Muscle layer of duodenum (tissue), 2 donors: ENCODE data around the gene TARM1.
"Not testable (repeated sequence)": the region's sequence is repeated elsewhere in the genome, so short reads cannot be mapped to it uniquely, and the experiment has no call there.

ENCODE experiments used
- H3K27ac ChIP-seq: one replicate; pipeline ENCODE4 v1.7.0; 2013; ENCODE audit warnings: mild to moderate bottlenecking, low read length
- H3K27me3 ChIP-seq: one replicate; pipeline ENCODE4 v1.7.0; 2013; ENCODE audit warnings: low read depth, mild to moderate bottlenecking, control low read depth, low read length
- H3K36me3 ChIP-seq, 2 donors: one replicate each; pipeline ENCODE4 v1.7.0; 2013; ENCODE audit warnings: low read length in 2 of 2, control low read depth in 1 of 2, mild to moderate bottlenecking in 1 of 2; ENCODE audit not compliant: insufficient read depth in 2 of 2, control insufficient read depth in 1 of 2
- H3K4me1 ChIP-seq, 2 donors: one replicate each; pipeline ENCODE4 v1.7.0; 2013; ENCODE audit warnings: low read length in 2 of 2, mild to moderate bottlenecking in 2 of 2, control low read depth in 1 of 2, moderate library complexity in 1 of 2; ENCODE audit not compliant: insufficient read depth in 2 of 2, control insufficient read depth in 1 of 2
- H3K4me3 ChIP-seq, 2 donors: one replicate each; pipeline ENCODE4 v1.7.0; 2013; ENCODE audit warnings: low read length in 2 of 2, low read depth in 1 of 2, mild to moderate bottlenecking in 1 of 2
- H3K9me3 ChIP-seq, 2 donors: one replicate each; pipeline ENCODE4 v1.7.0; 2013; ENCODE audit warnings: low read length in 2 of 2, control low read depth in 1 of 2, mild to moderate bottlenecking in 1 of 2; ENCODE audit not compliant: control insufficient read depth in 1 of 2
- donor health status: healthy.

The TARM1 gene

GRCh38 chr19:54114340-54115108 lies 33.4 kb upstream of the TARM1 start:
- no peaks in the 10 kb centered on the region for H3K9me3 ChIP-seq
- peaks cover 18 to 29% of the 10 kb centered on the region in 2 donors for H3K36me3 ChIP-seq
- H3K27me3 ChIP-seq, result no peaks in the 10 kb centered on the region
- H3K4me3 ChIP-seq, result peak overlapping the region; percentile 84 to 94
- peaks cover 0 to 24% of the 10 kb centered on the region in 2 donors for H3K4me1 ChIP-seq
- peak overlapping the region; percentile 99 for H3K27ac ChIP-seq

GRCh38 chr19:54109651-54110050 lies 28.5 kb upstream of the TARM1 start:
- Histone ChIP-seq H3K27me3 (no peaks in the 10 kb centered on the region), H3K27ac (no peak overlapping the region), H3K4me3 (no peak overlapping the region), H3K36me3 (peaks cover 25 to 58% of the 10 kb centered on the region in 2 donors), H3K9me3 (no peaks in the 10 kb centered on the region), H3K4me1 (peaks cover 0 to 8% of the 10 kb centered on the region in 2 donors)

GRCh38 chr19:54108496-54108895 lies 27.3 kb upstream of the TARM1 start:
- Histone ChIP-seq H3K36me3 (peaks cover 25 to 58% of the 10 kb centered on the region in 2 donors), H3K27ac (no peak overlapping the region), H3K4me3 (no peak overlapping the region), H3K9me3 (no peaks in the 10 kb centered on the region), H3K27me3 (no peaks in the 10 kb centered on the region), H3K4me1 (peaks cover 1 to 10% of the 10 kb centered on the region in 2 donors)

DNA sequence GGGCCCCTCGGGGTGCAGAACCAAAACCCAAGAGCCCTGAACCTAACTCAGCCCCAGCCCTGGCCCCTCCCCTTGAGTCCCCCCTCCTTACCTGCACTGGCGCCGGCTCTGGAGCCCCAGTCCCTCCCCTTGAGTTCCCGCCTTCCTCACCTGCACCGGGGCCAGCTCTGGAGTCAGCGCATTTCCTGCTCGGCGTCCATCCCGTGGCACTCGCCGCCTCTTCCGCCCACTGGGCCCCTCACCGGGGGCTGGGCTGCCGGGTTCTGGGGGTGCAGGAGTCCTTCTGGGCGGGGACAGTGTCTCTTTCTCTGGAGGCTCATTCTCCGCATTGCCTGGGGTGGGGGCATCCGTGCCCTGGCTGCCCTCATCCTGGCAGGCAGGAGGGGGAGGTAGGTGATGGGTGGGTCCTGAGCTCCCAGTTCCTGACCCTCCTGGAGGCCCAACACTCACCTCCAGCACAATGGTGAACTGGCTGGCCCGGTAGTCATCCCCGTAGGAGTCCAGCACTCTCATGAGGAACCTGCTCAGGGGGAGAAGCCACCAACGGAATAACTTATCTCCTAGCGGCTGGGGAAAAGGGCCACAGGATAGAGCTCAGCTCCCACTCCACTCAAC lies 26.8 kb upstream of the TARM1 start:
- no peaks in the 10 kb centered on the region for H3K27me3 ChIP-seq
- peaks cover 4 to 14% of the 10 kb centered on the region in 2 donors for H3K4me1 ChIP-seq
- peaks cover 20 to 58% of the 10 kb centered on the region in 2 donors for H3K36me3 ChIP-seq

DNA sequence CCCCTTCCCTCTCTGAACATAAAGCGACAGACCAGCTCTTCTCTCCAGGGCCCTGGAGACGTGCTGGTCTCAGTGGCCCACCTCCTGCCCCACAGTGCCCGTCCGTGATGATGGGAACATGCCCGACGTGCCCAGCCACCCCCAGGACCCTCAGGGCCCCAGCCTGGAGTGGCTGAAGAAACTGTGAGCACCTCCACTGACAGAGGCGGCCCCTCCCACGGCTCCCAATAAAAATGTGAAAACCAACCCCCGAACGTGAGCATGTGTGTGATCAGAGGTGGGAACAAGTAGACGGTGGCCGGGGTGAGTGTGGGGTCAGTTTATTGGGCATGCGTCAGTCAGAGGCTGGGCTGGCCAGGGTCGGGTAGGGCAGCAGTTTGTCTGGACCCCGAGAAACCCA lies 25.6 kb upstream of the TARM1 start:
- peaks cover 20 to 58% of the 10 kb centered on the region in 2 donors for H3K36me3 ChIP-seq

More for the DNA sequence above, 26.8 kb upstream of the TARM1 start:
- no peak overlapping the region for H3K4me3 ChIP-seq
- H3K9me3 ChIP-seq, result no peaks in the 10 kb centered on the region
- H3K27ac ChIP-seq, result no peak overlapping the region

GRCh38 chr19:54105796-54106195 lies 24.6 kb upstream of the TARM1 start:
- Histone ChIP-seq H3K4me3 (no peak overlapping the region), H3K27ac (no peak overlapping the region), H3K36me3 (peaks cover 18 to 54% of the 10 kb centered on the region in 2 donors), H3K9me3 (no peaks in the 10 kb centered on the region), H3K4me1 (peaks cover 4 to 14% of the 10 kb centered on the region in 2 donors), H3K27me3 (no peaks in the 10 kb centered on the region)

More for the DNA sequence above, 25.6 kb upstream of the TARM1 start:
- Histone ChIP-seq H3K9me3 (no peaks in the 10 kb centered on the region), H3K27ac (no peak overlapping the region), H3K4me3 (no peak overlapping the region), H3K4me1 (peaks cover 4 to 14% of the 10 kb centered on the region in 2 donors), H3K27me3 (no peaks in the 10 kb centered on the region)

- no peaks in the 10 kb centered on the region for H3K27me3 ChIP-seq
- H3K4me3 ChIP-seq, result no peak overlapping the region
- peaks cover 15 to 47% of the 10 kb centered on the region in 2 donors for H3K36me3 ChIP-seq
- peaks cover 4 to 14% of the 10 kb centered on the region in 2 donors for H3K4me1 ChIP-seq
- H3K9me3 ChIP-seq, result no peaks in the 10 kb centered on the region
- H3K27ac ChIP-seq, result no peak overlapping the region
These were observed 24.0 kb upstream of the TARM1 start for GRCh38 chr19:54104998-54105715.

- no peaks in the 10 kb centered on the region for H3K27me3 ChIP-seq
These were observed 21.4 kb upstream of the TARM1 start, which contains the start of gene NDUFA3 for GRCh38 chr19:54102421-54103169. TSS of gene NDUFA3 (plus strand) at chr19:54102855. CDS start at chr19:54102879, 24 bp downstream.

GRCh38 chr19:54100561-54100960 lies 19.4 kb upstream of the TARM1 start, which contains the start of gene OSCAR:
TSS of gene OSCAR (minus strand) at chr19:54100803. CDS start at chr19:54100792, 11 bp downstream.
- Histone ChIP-seq H3K27me3 (no peaks in the 10 kb centered on the region), H3K27ac (no peak within 1 kb of the TSS), H3K4me3 (no peak within 1 kb of the TSS)

More at GRCh38 chr19:54102421-54103169, 21.4 kb upstream of the TARM1 start, which contains the start of gene NDUFA3:
- H3K36me3 ChIP-seq, result peaks cover 3 to 22% of the 10 kb centered on the region in 2 donors
- H3K4me3 ChIP-seq, result peak within 1 kb of the TSS; percentile 93 to 97
- H3K27ac ChIP-seq, result peak within 1 kb of the TSS; percentile 60
- H3K4me1 ChIP-seq, result peaks cover 4 to 14% of the 10 kb centered on the region in 2 donors
- no peaks in the 10 kb centered on the region for H3K9me3 ChIP-seq

DNA sequence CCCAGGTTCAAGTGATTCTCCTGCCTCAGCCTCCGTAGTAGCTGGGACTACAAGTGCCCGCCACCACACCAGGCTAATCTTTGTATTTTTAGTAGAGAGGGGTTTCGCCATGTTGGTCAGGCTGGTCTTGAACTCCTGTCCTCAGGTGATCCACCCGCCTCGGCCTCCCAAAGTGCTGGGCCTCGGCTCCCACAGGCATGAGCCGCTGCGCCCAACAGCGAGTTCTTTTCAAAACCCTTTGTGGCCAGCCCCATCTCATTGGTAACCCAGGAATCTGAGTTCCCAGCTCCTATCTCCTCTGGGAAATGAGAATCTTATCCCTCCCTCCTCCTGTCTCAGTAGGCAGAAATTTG lies 18.7 kb upstream of the TARM1 start:
- peaks cover 4 to 24% of the 10 kb centered on the region in 2 donors for H3K4me1 ChIP-seq
- not testable (repeated sequence) for H3K27me3 ChIP-seq, H3K9me3 ChIP-seq, H3K36me3 ChIP-seq, H3K27ac ChIP-seq, H3K4me3 ChIP-seq

More at GRCh38 chr19:54100561-54100960, 19.4 kb upstream of the TARM1 start, which contains the start of gene OSCAR:
- peaks cover 1 to 4% of the 10 kb centered on the region in 2 donors for H3K36me3 ChIP-seq
- no peaks in the 10 kb centered on the region for H3K9me3 ChIP-seq
- peaks cover 4 to 21% of the 10 kb centered on the region in 2 donors for H3K4me1 ChIP-seq
